SK-N-SH (cell line): ENCODE measurements around the gene RITA1. TPM values are rescaled to one million over a fixed set of nuclear protein-coding genes. Genes with fewer than 3 reads are reported as not detected.

Experiments
- CTCF ChIA-PET: fragments of 300-600, 350-600 bp; formaldehyde crosslinking; extraction: SDS; loops from one replicate; lab custom pipeline; 2021; lab: Yijun Ruan, JAX
- POLR2A ChIA-PET: fragments of 350-600 bp; sonication (Branson Sonifier 250); formaldehyde crosslinking; extraction: SDS; loops from one replicate; lab custom pipeline; 2020; ENCODE audit warnings: antibody characterized with exemption, inconsistent platforms; lab: Yijun Ruan, JAX
- DNase-seq: peaks from one replicate; pipeline ENCODE4 v3.0.0; 2012
- H2AFZ ChIP-seq: fragments of 200-600 bp; sonication (generic); 2 replicates; pipeline ENCODE4 v1.8.1; 2016; ENCODE audit warnings: antibody characterized with exemption, mild to moderate bottlenecking, low read depth
- H3F3A ChIP-seq: fragments of 200-600 bp; sonication (generic); replicated peaks from 2 replicates; pipeline ENCODE3; 2016; ENCODE audit warnings: antibody characterized with exemption, mild to moderate bottlenecking; ENCODE audit not compliant: insufficient read depth
- H3K27ac ChIP-seq, 2 experiments: fragments of 200-500 bp in 1 of 2; fragments of 200-600 bp in 1 of 2; sonication (Bioruptor generic) in 1 of 2; sonication (generic), shearing (Covaris generic) in 1 of 2; 2 replicates each; pipeline versions ENCODE4 v1.5.1 to v1.6.1; 2014 to 2016; ENCODE audit warnings: low read depth in 2 of 2, inconsistent platforms in 1 of 2, low read length in 1 of 2, mild to moderate bottlenecking in 1 of 2, mixed read lengths in 1 of 2
- H3K27me3 ChIP-seq: fragments of 200-600 bp; sonication (generic), shearing (Covaris generic); 2 replicates; pipeline ENCODE4 v1.6.1; 2016; ENCODE audit warnings: mixed run types; ENCODE audit not compliant: insufficient read depth
- H3K36me3 ChIP-seq, 2 experiments: fragments of 200-500 bp in 1 of 2; fragments of 200-600 bp in 1 of 2; sonication (Bioruptor generic) in 1 of 2; sonication (generic) in 1 of 2; replicated peaks in 1 of 2; 2 replicates each; pipeline versions ENCODE3 to v1.5.1; 2014 to 2016; ENCODE audit warnings: low read length in 1 of 2, mild to moderate bottlenecking in 1 of 2; ENCODE audit not compliant: insufficient read depth in 2 of 2, control insufficient read depth in 1 of 2
- H3K4me1 ChIP-seq, 2 experiments: fragments of 200-500 bp in 1 of 2; fragments of 200-600 bp in 1 of 2; sonication (Bioruptor generic) in 1 of 2; sonication (generic), shearing (Covaris generic) in 1 of 2; 2 replicates each; pipeline versions ENCODE4 v1.5.1 to v1.6.1; 2014 to 2016; ENCODE audit warnings: low read depth in 1 of 2, low read length in 1 of 2, mixed run types in 1 of 2; ENCODE audit not compliant: insufficient read depth in 2 of 2, control insufficient read depth in 1 of 2
- H3K4me2 ChIP-seq: fragments of 200-600 bp; sonication (generic), shearing (Covaris generic); 2 replicates; pipeline ENCODE4 v1.6.1; 2017; ENCODE audit warnings: mixed run types
- H3K4me3 ChIP-seq, 2 experiments: fragments of 200-500 bp in 1 of 2; fragments of 200-600 bp in 1 of 2; sonication (Bioruptor generic) in 1 of 2; sonication (generic), shearing (Covaris generic) in 1 of 2; 2 replicates each; pipeline versions ENCODE4 v1.5.1 to v1.8.1; 2014 to 2016; ENCODE audit warnings: low read depth in 2 of 2, inconsistent platforms in 1 of 2, low read length in 1 of 2, mild to moderate bottlenecking in 1 of 2, mixed read lengths in 1 of 2, moderate library complexity in 1 of 2
- H3K79me2 ChIP-seq: fragments of 200-600 bp; sonication (generic); 2 replicates; pipeline ENCODE4 v1.8.1; 2017; ENCODE audit warnings: mild to moderate bottlenecking; ENCODE audit not compliant: insufficient read depth
- H3K9ac ChIP-seq: fragments of 200-600 bp; sonication (generic); 2 replicates; pipeline ENCODE4 v1.6.1; 2017; ENCODE audit warnings: mixed run types
- H3K9me2 ChIP-seq: fragments of 200-600 bp; sonication (generic); 2 replicates; pipeline ENCODE4 v1.6.1; 2017; ENCODE audit warnings: mixed run types
- H3K9me3 ChIP-seq: fragments of 200-600 bp; sonication (generic); 2 replicates; pipeline ENCODE4 v1.6.1; 2017; ENCODE audit warnings: mixed run types, mild to moderate bottlenecking, moderate library complexity
- H4K20me1 ChIP-seq: fragments of 200-600 bp; sonication (generic); 2 replicates; pipeline ENCODE4 v1.6.1; 2017; ENCODE audit warnings: mild to moderate bottlenecking, mixed run types; ENCODE audit not compliant: insufficient read depth
- CHD2 ChIP-seq: fragments of 150-350 bp; IDR thresholded peaks from 2 replicates; pipeline ENCODE4 v1.6.1; 2018; ENCODE audit warnings: low read length; ENCODE audit not compliant: partially characterized antibody
- ELF1 ChIP-seq: IDR thresholded peaks from 2 replicates; pipeline ENCODE4 v1.4.0; 2012
- FOSL2 ChIP-seq: IDR thresholded peaks from 2 replicates; pipeline ENCODE4 v1.4.0; 2012; ENCODE audit warnings: low read depth, mild to moderate bottlenecking, moderate library complexity, borderline replicate concordance
- FOXJ3 ChIP-seq: sonication (generic); formaldehyde crosslinking; IDR thresholded peaks from 2 replicates; pipeline ENCODE4 v1.5.1; 2020; ENCODE audit warnings: mild to moderate bottlenecking, missing genetic modification reagents
- MEF2A ChIP-seq: IDR thresholded peaks from 2 replicates; pipeline ENCODE4 v1.4.0; 2012; ENCODE audit warnings: low read depth, borderline replicate concordance
- POLR2AphosphoS5 ChIP-seq: IDR thresholded peaks from 2 replicates; pipeline ENCODE4 v1.6.1; 2012; ENCODE audit warnings: low read depth, low read length
- RAD21 ChIP-seq: IDR thresholded peaks from 2 replicates; pipeline ENCODE4 v1.6.1; 2012; ENCODE audit warnings: mild to moderate bottlenecking, low read length
- SIN3A ChIP-seq: IDR thresholded peaks from 2 replicates; pipeline ENCODE4 v1.6.1; 2012; ENCODE audit warnings: low read depth, mild to moderate bottlenecking, low read length, moderate library complexity, borderline replicate concordance
- whole genome bisulfite sequencing: methylation state at CpG from one replicate; pipeline ENCODE4 v1.1.6; 2017; ENCODE audit warnings: low lambda C conversion rate; 5-methylcytosine and 5-hydroxymethylcytosine counted together
- polyA plus RNA-seq, 3 experiments: library from polyadenylated mRNA; depleted of rRNA; stranded (reverse); fragments of >200 nt; gene quantifications; 2 replicates each; pipeline ENCODE4 v1.2.3, GENCODE V29; 2012
- TF ChIP-seq, protein P1 (sequence below): fragments of 200-600 bp; sonication (generic); IDR thresholded peaks from 2 replicates; pipeline ENCODE4 v1.6.1; 2017; ENCODE audit warnings: antibody characterized with exemption, mild to moderate bottlenecking, moderate library complexity
- TF ChIP-seq, protein P2 (sequence below): IDR thresholded peaks from 2 replicates; pipeline ENCODE4 v1.6.1; 2012; ENCODE audit warnings: mild to moderate bottlenecking, low read depth, low read length, moderate library complexity
- TF ChIP-seq, protein P3 (sequence below): IDR thresholded peaks from 2 replicates; pipeline ENCODE4 v1.4.0; 2012; ENCODE audit warnings: low read depth, borderline replicate concordance

RITA1 gene
- polyA plus RNA-seq, 1 of the 3 experiments (the other 2 are of a cell fraction), result 21.1 TPM

DNA sequence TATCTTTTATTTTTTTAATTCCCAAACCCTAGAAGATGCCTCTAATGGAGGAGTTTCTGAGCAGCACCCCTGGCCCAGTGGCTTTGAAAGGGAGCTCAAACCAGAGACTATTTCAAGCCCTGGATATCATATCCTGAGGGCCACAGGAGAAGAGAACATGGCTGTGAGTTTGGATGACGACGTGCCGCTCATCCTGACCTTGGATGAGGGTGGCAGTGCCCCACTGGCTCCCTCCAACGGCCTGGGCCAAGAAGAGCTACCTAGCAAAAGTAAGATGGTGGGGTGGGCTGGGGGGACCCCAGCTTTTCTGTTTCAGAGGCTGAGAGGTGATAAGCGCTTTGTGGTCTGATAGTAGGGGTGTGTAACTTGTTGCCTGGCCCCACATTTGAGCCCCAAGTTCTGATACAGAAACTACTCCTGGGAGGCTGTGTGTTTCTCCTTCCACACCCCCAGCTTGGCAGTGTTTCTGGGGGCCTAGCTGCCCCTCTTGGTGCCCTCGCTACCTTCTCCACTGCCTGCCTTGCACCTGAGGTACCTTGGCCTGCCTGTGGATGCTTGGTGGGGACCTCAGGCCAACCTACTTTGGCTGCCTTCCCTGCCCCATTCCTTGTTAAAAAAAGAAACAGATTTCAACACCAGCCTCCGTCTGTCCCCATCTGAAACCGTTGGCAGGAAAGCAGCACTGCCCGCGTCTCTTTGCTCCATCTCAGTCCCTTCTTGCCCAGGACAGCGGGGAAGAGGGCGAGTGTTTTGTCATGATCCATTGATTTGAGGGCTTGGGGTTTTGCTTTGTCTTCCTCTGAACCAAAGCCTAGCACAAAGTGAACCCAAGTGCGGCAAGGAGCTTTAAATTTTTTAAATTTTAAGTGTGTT is 41.4 kb downstream of the RITA1 start (continued):
- TF ChIP-seq, protein P1, sequence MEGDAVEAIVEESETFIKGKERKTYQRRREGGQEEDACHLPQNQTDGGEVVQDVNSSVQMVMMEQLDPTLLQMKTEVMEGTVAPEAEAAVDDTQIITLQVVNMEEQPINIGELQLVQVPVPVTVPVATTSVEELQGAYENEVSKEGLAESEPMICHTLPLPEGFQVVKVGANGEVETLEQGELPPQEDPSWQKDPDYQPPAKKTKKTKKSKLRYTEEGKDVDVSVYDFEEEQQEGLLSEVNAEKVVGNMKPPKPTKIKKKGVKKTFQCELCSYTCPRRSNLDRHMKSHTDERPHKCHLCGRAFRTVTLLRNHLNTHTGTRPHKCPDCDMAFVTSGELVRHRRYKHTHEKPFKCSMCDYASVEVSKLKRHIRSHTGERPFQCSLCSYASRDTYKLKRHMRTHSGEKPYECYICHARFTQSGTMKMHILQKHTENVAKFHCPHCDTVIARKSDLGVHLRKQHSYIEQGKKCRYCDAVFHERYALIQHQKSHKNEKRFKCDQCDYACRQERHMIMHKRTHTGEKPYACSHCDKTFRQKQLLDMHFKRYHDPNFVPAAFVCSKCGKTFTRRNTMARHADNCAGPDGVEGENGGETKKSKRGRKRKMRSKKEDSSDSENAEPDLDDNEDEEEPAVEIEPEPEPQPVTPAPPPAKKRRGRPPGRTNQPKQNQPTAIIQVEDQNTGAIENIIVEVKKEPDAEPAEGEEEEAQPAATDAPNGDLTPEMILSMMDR, result no peak
- TF ChIP-seq ELF1, result no peak

DNA sequence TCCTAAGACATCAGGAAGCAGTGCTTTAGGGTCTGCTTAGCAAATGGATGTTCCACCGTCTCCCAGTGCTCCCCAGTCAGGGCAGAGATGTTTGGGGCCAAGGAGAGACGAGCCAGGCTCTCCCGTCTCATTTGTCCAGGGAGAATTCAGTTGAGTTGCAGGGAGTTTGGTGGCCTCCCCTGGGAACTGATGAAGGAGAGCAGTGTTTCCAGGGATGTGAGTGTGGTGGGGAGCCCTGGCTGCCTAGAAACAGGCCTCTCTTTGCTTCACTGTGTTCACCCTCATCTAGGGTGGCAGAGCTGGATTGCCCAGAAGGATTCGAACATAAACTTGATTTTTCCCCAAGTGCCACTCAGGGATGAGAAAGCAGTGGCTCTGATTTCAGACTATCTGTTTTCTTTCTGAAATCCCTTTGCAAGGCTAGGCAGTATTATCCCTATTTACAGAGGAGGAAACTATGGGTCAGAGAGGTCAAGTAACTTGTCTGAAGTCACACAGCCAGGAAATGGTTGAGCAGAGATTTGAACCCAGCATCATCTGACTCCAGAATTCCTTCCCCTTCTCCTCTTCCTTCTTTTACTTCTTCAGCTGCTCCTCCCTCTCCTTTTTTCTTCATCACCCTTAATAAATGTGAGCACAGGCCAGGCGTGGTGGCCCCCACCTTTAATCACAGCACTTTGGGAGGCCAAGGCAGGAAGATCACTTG is 42.3 kb downstream of the RITA1 start:
- peaks cover 9% of the 10 kb centered on the region; the same call in 1 of the 2 replicates for H3K79me2 ChIP-seq
- H2AFZ ChIP-seq, result no peak overlapping the region
- peaks cover 5 to 13% of the 10 kb centered on the region in 2 experiments; a peak in 3 of 4 replicates for H3K4me1 ChIP-seq
- no peak overlapping the region for H3K27ac ChIP-seq
- H3K9ac ChIP-seq, result no peak overlapping the region
- H4K20me1 ChIP-seq, result no peaks in the 10 kb centered on the region
- H3F3A ChIP-seq, result peaks cover 16% of the 10 kb centered on the region
- ChIA-PET POLR2A (no interaction called here), CTCF (no interaction called here)
- no peak overlapping the region for H3K4me2 ChIP-seq
- 92% methylated on average over 5 of the region's 5 CpGs for WGBS
- H3K9me2 ChIP-seq, result no peaks in the 10 kb centered on the region
- H3K27me3 ChIP-seq, result no peaks in the 10 kb centered on the region
- H3K4me3 ChIP-seq, result no peak overlapping the region
- H3K36me3 ChIP-seq, result peaks cover 4 to 8% of the 10 kb centered on the region in 2 experiments
- TF ChIP-seq CHD2, result no peak
- TF ChIP-seq, protein P2, sequence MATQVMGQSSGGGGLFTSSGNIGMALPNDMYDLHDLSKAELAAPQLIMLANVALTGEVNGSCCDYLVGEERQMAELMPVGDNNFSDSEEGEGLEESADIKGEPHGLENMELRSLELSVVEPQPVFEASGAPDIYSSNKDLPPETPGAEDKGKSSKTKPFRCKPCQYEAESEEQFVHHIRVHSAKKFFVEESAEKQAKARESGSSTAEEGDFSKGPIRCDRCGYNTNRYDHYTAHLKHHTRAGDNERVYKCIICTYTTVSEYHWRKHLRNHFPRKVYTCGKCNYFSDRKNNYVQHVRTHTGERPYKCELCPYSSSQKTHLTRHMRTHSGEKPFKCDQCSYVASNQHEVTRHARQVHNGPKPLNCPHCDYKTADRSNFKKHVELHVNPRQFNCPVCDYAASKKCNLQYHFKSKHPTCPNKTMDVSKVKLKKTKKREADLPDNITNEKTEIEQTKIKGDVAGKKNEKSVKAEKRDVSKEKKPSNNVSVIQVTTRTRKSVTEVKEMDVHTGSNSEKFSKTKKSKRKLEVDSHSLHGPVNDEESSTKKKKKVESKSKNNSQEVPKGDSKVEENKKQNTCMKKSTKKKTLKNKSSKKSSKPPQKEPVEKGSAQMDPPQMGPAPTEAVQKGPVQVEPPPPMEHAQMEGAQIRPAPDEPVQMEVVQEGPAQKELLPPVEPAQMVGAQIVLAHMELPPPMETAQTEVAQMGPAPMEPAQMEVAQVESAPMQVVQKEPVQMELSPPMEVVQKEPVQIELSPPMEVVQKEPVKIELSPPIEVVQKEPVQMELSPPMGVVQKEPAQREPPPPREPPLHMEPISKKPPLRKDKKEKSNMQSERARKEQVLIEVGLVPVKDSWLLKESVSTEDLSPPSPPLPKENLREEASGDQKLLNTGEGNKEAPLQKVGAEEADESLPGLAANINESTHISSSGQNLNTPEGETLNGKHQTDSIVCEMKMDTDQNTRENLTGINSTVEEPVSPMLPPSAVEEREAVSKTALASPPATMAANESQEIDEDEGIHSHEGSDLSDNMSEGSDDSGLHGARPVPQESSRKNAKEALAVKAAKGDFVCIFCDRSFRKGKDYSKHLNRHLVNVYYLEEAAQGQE, result no peak
- TF ChIP-seq RAD21, result no peak
- TF ChIP-seq, protein P3, sequence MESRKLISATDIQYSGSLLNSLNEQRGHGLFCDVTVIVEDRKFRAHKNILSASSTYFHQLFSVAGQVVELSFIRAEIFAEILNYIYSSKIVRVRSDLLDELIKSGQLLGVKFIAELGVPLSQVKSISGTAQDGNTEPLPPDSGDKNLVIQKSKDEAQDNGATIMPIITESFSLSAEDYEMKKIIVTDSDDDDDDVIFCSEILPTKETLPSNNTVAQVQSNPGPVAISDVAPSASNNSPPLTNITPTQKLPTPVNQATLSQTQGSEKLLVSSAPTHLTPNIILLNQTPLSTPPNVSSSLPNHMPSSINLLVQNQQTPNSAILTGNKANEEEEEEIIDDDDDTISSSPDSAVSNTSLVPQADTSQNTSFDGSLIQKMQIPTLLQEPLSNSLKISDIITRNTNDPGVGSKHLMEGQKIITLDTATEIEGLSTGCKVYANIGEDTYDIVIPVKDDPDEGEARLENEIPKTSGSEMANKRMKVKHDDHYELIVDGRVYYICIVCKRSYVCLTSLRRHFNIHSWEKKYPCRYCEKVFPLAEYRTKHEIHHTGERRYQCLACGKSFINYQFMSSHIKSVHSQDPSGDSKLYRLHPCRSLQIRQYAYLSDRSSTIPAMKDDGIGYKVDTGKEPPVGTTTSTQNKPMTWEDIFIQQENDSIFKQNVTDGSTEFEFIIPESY, result no peak
- TF ChIP-seq FOXJ3, result no peak
- no peak for TF ChIP-seq SIN3A
- TF ChIP-seq POLR2AphosphoS5, result no peak
- TF ChIP-seq FOSL2, result no peak
- TF ChIP-seq MEF2A, result no peak
- no peaks in the 10 kb centered on the region for H3K9me3 ChIP-seq
- no peak for DNase-seq
